ENCODE data around the gene LMAN1L.

LMAN1L gene

DNA sequence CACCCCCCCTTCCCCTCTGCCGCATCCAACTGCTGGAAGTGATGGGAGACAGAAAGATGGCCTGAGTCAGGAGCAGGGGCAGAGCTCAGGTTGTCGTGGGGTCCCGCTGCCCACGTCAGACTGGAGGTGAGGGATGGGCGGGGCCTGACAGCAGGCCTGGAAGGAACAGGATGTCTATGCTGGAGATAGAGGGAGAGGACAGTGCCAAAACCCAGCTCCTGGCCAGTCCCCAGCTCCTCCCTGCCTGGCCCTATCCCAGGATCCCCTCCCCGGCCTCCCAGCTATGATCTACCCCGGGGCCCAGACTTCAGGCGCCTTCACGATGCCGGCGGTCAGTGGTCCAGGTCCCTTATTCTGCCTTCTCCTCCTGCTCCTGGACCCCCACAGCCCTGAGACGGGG lies at the start of gene LMAN1L:
Gene LMAN1L, plus strand, starts transcription at position 303 of the 400 bp plus-strand sequence. Its CDS starts 20 bp downstream, at position 323.
- no peak for DNase-seq (ENCODE audit: low read depth, low spot score)

DNA sequence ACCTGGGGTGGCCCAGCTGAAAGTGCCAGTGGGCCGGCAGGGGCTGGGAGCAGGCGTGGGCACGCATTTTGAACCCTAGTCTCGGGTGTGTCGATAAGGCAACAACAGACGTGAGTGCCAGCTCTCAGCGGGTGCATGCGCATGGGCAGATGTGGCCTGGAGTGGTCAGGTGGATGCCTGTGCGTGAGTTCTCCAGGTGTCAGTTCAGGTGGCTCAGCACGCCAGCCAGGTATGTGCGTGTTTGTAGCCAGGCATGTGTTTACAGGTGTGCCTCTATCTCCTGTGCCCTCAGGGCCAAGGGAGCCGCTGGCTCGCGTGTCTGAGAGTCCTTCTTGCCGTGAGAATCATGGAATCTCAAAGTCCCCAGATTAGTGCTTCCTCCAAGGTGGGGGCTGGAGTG lies 49.2 kb upstream of the LMAN1L start:
- no peak for DNase-seq (ENCODE audit: low read depth, low spot score)

DNA sequence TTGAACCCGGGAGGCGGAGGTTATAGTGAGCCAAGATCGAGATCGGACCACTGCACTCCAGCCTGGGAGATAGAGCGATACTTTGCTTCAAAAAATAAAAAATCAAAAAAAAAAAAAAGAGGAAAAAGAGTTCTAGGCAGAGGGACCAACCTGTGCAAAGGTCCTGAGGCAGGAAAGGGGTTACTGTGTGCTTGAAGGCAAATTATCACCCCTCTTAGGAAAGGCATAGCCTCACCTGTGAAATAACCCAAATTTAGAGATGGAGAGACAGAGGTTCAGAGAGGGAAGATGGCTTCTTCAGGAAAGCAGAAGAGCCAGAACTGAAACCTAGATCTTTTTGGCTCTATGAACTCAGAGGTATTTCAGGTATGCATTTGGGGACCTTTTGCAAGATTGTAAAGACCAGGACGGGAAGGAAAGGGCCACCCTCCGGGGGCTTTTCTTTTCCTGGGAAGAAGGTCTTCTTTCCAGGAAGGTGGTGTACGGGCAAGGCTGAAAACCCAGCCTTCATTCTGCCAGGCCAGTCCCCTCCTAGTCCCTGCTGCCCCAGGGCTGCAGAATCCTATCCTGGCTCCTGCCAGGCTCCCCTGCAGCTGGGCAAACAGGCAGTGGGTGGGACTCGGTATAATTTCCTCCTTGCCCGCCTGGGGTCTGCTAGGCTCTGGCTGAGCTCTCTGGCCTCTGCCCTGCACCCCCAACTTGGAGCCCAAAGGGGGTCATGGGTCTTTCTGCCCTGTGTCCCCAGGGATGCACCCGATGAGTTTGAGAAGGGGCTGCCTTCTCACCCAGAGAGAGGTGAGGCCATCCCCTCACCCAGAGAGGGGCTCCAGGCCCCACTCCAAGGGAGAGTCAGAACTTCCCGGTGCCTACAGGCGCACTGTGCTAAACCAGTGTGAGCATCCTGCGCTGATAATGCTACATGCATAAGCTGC lies 45.2 kb upstream of the LMAN1L start:
- DNase-seq (ENCODE audit: low read depth, low spot score): no peak

DNA sequence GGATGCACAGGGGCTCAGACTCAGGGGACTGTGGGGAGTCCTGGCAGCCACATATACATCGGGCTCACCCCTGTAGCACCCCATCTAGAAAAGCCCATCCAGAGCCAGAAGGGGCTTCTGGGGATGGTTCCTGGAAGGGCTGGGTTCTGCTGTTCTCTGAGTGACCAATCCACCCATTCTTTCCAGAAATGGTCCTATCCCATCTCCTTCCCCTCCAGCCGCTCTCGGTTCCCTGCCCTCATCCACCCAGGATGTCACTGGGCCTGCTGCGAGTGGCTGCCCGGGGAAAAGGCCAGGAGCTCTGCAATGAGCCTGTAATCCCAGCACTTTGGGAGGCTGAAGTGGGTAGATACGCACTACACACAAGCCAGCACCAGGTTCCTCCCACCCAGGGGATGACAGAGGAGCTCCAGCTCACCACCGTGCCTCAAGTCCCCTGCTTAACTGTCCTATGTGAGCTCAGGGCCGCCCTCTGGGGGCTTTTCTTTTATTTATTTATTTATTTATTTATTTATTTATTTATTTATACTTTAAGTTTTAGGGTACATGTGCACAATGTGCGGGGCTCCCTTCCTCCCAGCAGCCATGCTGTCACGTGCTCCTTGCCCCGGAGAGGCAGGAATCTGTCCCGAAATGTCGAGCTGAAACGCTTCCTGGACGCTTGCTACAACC lies 44.4 kb upstream of the LMAN1L start:
- no peak for DNase-seq (ENCODE audit: low read depth, low spot score)

DNA sequence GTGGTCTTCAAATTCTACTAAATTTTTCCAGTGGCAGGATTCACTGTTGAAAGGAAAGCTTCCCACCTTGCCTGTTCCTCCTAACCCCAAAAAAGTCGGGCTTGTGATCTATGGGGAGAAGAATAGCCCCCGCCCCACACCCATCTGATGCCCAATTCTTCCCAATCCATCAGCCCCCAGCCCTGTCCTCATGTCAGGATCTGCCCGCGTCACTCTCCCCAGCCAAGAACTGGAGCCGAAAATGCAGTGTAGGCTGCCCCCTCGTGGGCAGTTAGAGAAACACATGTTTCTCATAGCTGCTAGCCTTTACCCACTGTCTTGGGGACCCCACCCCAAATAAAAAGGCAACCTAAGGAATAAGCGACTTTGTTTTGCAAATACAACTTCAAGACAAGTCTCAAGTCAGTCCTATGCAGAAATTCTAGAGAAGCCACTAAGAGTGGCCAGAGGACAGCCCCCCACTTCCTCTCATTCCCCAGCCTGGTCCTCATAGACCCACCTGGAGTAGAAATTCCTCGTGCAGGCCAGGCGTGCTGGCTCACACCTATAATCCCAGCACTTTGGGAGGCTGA lies 43.8 kb upstream of the LMAN1L start:
- peak; percentile 71 for DNase-seq (ENCODE audit: low read depth, low spot score)

DNA sequence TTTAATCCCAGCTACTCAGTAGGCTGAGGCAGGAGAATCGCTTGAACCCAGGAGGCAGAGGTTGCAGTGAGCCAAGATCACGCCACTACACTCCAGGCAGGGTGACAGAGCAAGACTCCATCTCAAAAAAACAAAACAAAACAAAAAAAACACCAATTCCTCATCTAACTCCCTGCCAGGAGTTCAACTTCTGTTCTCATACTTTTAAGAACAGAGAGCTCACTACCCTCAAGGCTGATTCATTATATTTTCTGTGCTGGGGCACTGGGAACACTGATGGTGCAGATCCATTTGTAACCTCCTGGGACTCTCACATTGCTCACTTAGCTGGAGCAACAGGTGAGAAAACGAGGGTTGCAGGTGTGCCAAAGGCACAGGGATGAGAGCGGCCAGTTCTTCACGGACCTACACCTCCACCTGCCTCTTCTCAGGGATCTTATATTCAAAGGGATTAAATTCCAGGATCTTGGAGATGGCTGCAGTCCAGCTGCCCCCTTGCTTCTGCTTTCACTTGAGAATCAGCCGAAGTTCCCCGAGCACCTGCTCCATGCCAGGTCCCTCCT lies 43.1 kb upstream of the LMAN1L start:
- DNase-seq (ENCODE audit: low read depth, low spot score): no peak

DNA sequence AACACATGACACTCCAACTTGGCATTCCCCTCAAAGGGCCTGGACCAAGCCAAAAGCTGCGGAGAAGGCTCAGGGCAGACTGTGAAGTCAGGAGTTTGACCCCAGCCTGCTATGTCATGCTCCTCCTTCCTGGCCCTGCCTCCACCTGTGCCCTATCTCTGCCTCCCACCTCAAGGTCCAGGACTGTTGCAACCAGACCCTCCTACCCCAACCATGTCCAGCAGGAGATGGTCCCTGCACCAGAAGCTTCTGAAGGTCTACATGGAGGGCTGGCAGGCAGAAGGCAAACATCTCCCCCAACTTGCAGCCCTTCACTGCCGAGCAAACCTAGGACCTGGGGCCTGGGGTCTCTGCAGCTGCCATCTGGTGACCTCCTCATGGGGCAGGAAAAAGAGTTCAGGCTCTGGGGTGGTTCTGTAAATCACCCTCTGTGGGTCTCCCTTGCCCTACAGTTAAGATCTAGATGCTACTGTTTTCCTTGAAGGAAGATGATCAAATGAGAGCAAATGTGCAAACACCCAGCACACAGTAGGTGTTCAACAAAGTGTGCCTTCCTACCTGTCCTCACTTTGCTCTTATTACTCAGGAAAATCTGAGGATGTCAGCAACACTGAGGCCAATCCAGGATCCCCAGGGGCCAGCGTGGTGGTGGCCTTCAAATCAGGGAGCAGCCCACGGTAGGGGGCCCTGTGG lies 42.3 kb upstream of the LMAN1L start:
- no peak for DNase-seq (ENCODE audit: low read depth, low spot score)

DNA sequence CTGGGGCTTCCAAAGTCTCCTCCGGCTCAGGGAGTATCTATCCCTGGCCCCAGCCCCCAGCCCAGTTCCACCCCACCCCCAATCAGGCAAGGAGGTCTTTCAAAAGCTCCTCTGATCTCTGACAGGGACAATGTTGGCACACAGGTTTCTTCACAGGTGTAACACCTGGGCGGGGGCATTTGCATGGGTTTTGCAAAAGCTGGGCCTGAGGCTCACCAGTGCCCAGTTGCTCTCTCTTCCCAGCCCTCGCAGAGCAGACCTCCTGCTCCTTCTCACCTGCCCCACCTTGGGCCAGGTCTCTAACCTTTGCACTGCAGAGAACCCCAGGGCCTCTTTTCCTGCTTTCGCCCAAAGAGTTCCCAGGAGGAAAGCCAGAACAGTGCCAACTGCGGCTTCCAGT lies 39.3 kb upstream of the LMAN1L start:
- no peak for DNase-seq (ENCODE audit: low read depth, low spot score)

DNA sequence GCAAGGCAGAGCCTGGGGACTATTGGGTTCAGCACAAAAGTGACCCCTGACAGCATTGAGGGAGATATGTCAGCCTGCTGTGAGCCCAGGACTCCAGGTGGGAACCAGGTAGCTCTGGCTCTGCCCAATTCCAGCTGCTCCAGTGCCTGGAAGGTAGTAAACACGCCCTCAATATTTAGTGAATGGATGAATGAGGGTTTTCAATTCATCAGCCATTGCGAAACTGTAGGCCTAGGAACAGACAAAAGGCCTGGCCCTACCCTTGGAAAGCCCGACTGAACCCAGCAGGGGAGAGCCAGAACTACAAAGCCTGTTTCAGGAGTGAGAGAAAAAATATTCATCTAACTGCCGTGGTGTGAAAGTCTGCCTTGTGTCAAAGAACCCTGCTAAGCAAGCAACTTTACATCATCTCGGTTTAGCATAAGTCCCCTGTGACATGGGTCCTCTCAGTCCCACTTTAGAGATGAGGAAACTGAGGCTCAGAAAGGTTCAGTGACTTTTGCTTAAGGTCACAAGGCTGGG lies 38.8 kb upstream of the LMAN1L start:
- peak; percentile 26 for DNase-seq (ENCODE audit: low read depth, low spot score)

DNA sequence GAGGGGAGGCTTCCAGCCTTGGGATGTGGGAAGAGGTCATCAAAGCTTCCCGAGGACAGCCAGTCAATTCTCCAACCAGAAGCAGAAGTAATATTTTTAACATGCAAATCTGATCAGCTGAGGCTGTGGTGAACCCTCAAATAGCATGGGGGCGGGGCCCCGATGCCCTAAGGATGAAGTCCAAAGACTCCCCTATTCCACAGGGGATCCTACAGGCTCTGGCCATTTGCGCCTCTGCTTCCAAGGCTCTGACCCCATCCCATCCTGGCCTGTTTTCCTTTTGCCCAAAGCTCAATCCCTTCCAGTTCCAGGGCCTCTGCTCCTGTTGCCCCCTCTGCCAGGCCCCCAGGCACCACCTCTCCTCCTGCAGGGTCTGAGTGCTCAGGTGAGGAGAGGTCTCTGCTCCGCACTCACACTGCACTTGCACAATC lies 37.5 kb upstream of the LMAN1L start:
- DNase-seq (ENCODE audit: low read depth, low spot score): no peak

DNA sequence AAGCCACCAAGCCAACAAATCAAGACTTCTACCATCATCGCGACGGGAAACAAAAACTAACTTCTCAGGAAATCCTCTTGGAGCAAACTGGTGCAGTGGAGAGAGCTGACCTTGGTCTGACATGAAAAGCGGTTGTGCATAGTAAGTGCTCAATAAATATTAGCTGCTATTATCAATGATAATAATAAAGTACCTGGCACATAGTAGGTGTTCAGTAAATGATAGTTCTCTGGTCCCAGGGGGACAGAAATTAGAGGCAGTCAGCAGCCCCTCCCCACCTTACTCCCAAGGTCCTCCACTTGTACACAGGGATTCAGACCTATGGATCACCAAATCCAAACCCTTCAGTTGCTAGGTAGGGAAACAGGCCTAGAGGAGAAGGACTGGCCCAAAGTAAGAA lies 36.7 kb upstream of the LMAN1L start:
- DNase-seq (ENCODE audit: low read depth, low spot score): no peak

DNA sequence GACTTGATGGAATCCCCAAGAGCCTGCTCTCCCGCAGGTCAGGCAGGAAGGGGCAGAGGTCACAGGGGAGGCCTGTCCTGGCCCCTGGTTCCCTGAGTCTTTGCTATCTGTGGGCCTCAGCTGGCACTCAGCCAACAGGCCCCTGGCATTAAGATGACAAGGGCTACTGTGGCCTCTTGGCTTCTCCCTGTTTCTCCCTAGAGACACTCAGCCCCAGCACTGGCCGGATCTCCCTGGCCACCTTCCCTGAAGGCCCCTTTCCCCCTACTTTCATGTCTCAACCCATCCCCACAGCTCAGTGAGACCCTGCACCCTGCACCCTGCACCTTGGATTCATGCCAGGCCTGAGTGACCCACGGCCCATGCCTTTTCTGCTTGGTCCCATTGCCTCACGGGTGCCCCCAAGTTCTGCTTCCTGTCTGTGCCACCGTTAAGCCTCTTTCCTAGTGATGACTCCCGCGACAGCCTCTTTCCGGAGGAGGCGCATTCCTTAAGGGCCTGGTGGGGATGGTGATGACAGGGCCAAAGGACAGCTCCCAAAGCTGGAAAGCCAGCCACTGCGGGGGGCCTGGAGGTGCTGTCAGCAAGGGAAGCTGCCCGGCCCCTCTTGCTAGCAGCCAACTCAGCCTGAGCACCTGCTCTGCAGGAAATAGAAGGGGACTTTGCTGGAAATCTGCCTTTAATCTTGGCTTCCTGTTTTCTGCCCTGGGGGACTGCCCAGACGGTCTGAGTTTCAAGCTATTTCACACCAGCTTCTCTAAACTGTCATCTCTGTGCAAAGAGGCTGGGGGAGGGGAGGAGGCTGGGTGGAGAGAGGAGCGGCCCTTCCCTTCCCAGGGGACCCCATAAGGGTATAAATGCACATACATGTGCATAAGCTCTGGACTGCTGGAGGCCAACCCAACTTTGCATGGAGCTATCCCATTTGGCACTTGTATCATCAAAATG lies 35.5 kb upstream of the LMAN1L start:
- DNase-seq (ENCODE audit: low read depth, low spot score): no peak

DNA sequence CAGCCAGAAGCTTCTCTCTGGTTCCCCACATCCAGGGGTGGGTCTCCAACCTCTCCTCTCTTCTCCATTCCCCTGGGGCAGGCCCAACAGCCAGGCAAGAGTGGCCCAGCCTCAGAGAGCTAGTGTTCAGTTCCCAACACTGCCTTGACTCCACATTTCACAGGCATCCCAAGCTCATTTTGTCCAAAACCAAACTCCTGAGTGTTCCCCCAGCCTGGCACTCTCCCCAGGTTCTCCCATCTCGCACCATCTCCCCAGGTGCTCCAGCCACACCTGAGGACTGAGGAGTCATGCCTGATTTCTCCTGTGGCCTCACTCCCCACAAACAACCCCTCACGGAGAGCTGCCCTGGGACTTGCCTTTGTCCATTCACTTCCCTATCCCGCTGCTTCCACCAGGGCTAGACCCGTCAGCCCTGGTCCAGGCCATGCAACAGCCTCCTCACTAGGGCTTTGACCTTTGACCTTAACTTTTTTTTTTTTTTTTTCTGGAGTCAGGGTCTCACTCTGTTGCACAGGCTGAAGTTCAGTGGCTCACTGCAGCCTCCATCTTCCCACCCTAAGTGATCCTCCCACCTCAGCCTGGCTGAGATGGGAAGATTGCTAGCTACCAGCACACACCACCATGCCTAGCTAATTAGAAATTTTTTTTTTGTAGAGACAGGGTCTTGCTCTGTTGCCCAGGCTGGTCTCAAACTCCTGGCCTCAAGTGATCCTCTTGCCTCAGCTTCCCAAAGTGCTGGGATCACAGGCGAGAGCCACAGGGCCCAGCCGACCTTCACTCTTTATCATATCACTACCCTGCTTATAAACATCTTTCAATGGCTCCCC lies 34.7 kb upstream of the LMAN1L start:
- DNase-seq (ENCODE audit: low read depth, low spot score): no peak

DNA sequence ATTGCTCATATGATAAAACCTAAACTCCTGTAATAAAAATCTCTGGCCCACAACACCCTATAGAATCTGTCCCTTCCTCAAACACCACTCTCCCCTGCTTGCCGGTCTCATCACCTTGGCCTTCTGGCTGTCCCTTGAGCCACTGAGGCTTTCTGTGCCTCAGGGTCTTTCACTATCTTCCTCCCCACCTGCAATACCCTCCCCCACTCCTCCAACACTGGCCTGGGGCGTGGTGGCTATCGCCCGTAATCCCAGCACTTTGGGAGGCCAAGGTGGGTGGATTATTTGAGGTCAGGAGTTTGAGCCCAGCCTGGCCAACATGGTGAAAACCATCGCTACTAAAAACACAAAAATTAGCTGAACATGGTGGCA lies 34.0 kb upstream of the LMAN1L start:
- no peak for DNase-seq (ENCODE audit: low read depth, low spot score)

DNA sequence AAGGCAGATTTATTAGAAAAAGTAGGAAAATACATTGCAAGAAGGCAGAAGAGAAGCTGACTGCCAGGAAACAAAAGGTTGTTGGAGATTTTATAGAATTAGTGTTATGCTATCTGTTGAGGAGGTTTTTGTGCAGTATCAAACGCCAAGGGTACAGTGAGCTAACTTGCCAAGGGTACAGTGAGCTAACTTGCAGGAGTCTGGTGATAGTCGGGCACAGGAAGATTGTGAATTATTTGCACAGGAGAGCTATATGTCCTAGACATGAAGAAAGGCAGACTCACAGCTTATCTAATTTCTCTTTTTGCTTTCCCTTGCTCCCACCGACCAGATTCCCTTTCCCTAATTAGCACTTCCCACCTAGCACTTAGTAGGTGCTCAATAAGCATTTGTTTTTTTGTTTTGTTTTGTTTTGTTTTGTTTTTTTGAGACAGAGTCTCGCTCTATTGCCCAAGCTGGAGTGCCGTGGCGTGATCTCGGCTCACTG lies 33.4 kb upstream of the LMAN1L start:
- no peak for DNase-seq (ENCODE audit: low read depth, low spot score)

DNA sequence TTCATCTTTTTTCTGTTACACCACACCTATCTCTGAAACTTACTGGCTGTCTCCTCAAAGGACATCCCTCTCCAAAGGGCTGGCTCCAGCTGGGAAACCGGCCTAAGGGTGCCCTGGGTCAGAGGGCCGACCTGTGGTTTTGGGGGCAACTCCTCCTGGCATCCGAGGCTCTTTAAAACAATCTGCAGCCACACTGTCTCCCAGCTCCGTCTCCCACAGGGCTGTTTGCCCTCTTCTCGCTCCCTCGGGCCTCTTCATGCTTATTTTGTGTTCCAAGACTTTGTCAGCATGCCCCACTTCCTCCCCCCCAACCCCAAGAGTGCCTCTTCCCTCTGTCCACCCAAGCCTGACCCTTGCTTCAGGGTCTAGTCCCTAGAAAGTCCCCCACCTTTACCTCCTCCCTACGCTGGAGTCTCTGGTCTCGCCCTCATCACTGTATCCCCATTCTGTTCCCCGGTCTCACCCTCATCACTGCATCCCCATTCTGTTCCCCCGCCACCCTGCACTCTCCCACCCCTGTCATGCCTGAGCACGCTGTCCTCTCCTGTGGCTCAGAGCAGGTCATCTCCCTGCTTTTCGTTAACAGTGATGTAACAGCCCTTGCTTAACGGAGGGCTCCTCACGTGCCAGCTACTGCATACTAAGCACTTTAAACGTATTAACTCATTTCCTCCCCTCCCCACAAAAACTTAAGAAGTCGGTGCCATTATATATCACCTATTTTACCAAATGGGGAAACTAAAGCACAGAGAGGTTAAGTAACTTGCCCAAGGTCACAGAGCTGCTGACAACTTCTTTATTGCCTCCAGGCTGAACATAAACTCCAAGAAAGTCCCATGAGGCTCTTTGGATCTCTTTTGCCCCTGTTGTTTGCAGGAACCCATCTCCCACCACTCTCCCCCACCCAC lies 31.9 kb upstream of the LMAN1L start:
- no peak for DNase-seq (ENCODE audit: low read depth, low spot score)

DNA sequence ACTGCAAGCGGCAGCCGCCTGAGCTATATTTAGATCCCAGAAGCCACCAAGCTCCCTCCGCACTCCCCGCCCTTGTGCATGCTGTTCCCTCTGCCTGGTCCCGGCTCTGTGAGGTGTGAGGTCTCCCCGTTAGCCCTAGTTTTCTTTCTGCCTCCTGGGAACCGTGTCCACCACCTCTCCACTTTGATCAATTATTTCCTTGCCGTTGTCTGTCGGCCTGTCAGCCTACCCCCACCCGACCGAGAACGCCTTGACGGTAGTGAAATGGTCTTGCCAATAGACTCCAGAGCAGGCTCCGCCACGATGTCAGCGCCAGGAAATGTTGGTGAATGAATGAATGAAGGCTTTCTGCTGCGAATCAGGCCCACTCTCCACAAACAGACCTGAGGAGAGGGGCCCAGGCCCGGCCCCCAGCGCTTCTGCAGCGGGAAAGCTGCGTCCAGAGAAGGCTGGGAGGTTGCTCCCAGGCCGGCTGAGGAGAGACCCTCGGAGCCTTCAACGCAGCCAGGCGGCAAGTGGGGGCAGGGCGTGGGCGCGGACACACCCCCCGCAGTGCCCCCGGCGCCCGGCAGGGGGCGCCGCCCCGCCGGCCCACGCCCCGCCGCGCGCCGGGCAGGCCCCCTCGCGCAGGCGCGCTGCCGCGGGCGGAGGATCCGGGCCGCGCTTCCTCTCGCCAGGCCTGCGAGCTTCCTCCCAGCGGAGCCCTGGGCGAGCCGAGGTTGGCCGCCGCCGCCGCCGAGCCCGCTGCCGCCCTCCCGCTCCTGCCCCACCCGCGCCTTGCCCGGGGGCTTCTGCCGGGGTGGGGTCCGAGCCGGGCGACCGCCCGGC lies 31.0 kb upstream of the LMAN1L start, which contains the start of gene CSK:
Gene CSK, plus strand, starts transcription at position 650 of the 828 bp plus-strand sequence. CDS start 16,218 bp downstream, outside the sequence.
- DNase-seq (ENCODE audit: low read depth, low spot score): peak; percentile 90
